Activated CD4-positive, CD25-positive, alpha-beta regulatory T cell treated with anti-CD3 and anti-CD28 coated beads, Interleukin-2, amount 50 U/mL, for 24 hours (primary cell): ENCODE data around the gene PLEKHG5.
"Not testable (repeated sequence)": the region's sequence is repeated elsewhere in the genome, so short reads cannot be mapped to it uniquely, and the experiment has no call there.

ENCODE experiments used
- ATAC-seq, 2 donors: fragments of 150-1000 bp; cut with Tn5 transposase; one replicate each; pipeline ENCODE4 v1.10.0; 2021; ENCODE audit warnings: mild to moderate bottlenecking in 1 of 2, moderate library complexity in 1 of 2

The PLEKHG5 gene

DNA sequence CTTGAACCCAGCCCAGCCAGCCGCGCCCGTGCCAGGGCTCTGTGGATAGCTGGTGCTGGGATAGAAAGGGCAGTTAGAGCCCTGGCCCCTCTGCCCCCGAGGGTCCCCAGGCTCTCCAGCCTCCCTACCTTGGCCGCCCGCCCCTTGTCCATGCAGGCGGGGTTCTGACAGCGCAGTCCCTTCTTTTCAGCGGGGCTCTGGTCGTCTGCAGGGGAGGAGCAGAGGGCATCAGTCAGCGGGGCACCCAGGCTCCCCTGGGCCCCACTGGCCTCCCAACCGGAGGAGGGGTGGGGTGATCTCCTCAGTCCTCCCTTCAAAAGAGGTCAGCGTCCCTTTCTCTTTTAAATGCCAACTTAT is 4.9 kb upstream of the PLEKHG5 start:
- no peak for ATAC-seq

DNA sequence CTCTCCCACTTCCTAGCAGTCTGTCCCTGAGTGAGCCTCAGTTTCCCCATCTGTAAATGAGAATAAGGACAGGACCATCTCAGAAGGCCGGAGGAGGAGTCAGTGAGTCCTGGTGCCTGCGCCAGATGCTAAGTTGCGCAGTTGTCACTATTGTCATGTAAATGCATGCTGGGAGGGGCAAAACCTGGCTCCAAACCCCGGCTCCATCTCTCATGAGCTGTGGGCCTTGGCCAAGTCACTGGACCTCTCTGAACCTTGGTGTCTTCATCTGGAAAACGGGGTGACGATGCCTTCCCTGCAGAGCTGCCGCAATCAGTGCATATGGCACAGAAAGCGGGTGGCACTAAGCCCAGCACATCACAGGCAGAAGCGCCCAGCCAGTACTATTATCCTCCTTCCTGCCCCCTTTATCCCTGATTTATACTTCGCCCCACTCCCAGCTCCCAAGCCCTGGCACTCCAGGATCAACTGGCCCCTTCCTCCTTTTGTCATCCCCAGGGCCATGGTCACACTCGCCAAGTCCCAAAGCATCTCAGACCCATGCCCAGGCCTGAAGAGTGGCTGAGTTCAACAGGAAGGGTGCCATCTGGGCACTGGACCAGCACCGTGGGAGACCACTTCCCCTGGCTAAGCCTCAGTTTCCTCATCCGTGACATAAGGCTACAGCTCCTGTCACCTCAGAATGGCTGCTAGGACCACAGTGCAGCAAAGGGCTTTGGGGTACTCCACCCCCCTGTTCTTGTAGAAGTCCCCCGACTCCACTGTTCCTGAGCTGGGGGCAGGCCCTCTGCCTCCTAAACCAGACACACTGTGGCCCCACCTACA is 4.3 kb upstream of the PLEKHG5 start:
- no peak for ATAC-seq

DNA sequence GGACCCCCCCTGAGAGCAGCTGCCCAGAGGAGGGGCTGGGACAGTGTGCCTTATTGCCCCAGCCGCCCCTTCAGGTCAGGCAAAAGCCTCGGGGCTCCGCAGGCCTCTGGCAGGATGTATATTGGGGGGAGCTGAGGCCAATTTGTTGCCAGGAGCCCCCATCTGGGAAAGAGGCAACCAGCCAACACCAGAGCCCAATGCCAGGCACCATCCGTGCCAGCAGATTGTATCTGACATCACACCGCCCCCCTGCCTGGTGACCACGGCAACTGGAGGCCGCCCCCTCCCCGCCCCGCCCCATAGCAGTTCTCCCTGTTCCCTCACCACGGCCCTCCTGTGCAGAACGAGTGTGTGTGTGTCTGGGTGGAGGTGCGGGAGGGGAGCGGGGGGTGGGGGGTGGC is 3.6 kb upstream of the PLEKHG5 start:
- ATAC-seq: no peak

DNA sequence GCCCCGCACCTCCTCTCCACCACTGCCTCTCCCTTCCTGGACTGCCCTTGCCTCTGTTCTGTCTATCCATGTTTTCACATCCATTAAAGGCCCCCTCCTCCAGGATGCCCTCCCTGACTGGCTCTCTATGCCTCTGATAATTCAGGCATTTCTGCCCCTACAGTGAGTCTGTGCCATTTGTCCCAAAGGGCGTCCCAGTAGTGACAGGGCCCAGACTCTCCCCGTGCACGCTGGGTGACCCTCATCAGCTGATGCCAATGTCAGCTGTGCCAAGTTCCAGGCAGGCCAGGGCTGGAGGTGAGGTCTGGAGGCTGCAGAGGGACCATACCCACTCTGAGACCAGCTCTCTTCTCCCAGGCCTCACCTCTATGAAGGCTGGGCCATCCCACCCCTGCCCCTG is 3.2 kb upstream of the PLEKHG5 start:
- ATAC-seq: no peak

DNA sequence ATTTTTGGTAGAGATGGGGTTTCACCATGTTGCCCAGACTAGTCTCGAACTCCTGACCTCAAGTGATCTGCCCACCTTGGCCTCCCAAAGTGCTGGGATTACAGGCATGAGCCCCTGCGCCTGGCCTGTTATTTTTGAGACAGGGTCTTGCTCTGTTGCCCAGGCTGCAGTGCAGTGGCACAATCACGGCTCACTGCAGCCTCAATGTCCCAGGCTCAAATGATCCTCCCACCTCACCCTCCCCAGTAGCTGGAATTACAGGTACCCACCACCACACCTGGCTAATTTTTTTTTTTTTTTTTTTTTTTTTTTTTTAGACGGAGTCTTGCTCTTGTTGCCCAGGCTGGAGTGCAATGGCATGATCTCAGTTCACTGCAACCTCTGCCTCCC is 2.4 kb upstream of the PLEKHG5 start:
- ATAC-seq: not testable (repeated sequence)

DNA sequence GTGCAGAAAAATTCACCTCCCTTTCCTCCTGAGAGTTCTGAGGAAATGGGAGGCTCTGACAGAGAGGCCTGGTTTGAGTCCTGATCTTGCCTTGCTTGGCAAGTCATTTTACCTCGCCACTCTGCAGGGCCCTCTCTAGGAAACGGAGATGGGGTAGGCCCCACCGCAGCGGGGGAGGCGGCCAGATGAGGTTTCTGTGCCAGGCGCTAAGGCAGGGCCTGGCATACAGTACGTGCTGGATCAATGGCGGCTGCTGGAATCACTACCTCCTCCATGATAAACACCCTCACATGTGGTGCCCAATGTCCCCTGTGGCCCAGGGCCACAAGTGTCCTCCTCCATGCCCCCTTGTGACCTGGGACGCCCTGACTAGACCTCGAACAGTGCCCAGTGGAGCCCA is 499 bp upstream of the PLEKHG5 start:
- no peak for ATAC-seq

DNA sequence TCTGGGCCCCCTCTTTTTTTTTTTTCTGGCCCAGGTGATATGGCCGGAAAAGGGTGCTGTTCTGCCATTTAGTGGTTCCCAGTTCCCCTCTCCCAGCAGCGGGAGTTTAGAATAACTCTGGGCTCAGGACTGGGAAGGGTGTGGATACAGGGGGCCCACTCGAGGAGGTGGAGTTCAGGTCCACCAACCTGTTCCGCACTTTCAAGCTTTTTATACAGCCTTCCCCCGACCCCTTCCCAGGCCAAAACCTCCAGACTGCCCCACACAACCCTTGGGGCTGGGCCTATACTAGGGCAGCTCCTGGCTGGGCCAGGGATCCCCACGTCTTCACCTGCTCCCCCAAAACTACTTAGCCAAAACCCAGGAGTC is 402 bp downstream of the PLEKHG5 start:
- ATAC-seq: no peak

DNA sequence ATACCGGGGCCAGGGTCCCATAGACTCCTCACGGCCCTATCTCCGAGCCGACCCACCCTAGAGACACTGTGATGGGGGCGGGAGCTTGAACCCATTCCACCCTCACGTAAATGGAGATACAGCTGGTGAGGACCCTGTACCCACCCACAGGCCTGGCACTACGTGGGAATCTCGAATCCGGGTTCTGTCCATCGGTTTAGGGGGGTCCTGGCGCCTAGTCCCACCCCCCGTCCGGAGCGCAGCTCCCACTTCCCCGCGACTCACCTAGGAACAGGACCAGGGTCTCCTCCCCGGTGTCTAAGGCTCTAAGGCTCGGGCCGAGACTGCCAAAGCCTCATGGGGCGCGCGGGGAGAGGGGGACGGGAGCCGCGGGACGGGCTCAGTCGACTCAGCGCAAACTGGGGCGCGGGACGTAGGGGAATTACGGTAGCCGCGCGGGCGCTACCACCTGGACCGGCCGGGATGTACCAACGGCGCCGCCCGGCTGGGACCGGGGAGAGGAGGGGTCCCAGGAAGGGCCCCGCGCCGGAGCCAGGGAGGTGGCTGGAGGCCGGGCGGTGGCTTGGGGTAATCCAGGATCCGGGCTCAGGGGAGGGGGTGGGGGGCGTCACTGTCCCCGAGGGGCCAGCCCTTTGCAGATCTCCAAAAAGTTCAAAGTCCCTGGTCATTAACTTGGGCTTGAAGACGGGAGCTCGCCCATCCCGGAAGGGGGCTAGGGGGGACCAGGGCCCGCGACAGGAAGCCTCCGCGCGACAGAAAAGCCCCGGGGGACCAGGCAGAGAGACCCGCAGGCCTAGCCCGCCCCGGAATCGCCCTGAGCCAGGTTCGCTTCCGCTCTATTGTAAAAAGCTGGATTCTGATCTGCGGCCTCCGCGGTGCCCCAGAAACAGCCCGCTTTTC is 1.0 kb downstream of the PLEKHG5 start:
- peak; percentile 59 to 69 for ATAC-seq

DNA sequence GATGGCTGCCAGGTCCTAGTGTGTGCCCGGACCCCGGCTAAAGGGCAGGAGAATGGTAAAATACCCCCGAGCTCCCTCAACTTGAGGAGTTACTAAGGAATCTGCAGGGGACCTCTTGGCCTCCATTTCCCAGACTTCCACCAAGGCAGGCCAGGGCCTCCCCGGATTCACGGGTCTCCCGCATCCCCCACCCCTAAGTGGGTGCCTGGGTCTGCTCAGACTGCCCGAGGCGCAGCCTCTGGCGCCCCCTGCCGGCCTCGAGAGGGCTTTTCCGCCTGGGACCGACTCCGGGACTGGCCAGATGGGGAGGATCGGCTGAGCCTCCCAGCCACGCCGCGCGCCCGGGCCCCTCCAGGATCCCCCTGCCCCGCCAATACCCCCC is 1.7 kb downstream of the PLEKHG5 start:
- ATAC-seq: peak; percentile 73 to 76

DNA sequence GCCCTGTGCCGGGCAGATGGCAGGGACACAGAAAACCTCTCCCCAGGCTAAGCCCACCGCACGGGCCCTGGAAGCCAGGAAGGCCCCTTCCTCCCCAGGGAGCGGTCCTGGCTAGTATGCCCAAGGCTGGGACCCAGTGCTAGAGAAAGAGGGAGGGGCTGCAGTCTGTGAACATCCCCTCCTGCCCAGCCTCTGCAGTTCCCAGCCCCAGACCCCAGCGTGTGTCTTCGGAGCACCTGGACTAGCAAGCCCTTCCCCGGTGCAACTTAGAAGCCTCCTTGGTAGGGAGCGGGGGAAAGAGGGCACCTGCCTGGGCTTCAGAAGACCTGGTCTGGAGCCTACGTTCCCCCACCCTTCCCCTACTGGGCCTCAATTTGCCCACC is 2.1 kb downstream of the PLEKHG5 start:
- ATAC-seq: no peak

DNA sequence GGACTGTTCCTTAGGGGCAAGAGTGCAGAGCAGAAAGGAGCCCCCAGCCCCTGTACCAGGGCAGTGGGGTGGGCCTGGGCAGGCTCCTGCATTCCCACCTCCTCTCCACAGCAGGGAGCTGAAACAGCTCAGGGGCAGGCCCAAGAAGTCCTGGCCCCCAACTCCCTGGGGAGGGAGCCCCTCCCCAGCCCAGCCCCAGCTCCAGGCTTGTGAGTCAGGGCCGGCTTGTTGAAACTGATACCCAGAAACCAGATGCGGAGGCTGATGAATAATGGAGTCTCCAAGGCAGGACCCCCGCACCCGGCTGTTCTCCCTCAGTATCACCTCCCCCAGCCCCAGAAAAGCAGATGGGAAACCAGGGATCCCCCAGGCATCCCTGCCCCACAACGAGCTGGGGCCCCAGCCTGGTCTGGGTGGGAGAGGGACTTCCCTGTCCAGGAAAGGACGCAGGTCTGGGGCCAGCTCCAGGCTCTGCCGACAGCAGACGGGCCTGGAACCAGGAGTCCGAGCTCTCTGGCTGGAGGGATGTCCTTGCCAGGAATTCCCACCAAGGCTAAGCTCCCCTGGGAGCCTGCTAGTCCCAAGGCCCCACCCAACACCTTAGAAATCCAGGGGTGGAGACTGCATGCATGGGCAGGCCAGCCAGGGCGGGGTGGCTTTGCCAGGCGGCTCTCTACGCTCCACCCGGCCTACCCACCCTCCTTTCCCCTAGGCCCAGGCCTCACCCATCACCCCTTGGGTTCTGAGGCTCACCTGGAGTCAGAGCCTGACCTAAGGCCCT is 2.7 kb downstream of the PLEKHG5 start:
- no peak for ATAC-seq

DNA sequence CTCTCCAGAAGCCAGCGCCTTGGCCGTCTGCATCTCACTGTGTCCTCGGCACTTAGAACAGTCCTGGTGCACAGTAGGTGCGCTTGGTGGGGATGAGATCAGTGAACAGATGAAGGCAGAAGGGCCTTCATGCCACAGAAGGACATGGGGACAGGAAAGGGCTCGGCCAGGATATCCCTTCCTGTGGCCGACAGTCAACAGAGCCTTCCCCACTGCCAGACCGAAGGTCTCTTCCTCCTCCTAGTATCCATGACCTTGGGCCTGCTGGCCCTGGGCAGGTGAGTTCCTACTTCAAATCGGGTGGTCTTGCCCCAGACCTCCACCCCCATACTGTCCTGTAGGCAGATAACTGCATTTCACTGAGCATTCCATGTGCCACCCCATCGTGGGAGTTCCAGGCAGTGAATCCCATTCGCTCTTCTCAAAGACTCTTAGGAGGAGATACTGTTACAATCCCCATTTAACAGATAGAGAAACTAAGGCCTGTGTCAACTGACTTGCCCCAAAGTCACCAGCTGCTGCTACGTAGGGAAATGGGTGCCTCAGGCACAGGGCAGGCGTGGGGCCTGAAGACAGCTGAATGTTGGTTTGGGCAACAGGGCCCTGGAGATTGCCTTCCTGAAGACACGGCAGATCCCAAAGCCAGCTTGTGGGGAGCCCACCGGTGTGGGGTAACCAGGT is 3.5 kb downstream of the PLEKHG5 start:
- no peak for ATAC-seq

DNA sequence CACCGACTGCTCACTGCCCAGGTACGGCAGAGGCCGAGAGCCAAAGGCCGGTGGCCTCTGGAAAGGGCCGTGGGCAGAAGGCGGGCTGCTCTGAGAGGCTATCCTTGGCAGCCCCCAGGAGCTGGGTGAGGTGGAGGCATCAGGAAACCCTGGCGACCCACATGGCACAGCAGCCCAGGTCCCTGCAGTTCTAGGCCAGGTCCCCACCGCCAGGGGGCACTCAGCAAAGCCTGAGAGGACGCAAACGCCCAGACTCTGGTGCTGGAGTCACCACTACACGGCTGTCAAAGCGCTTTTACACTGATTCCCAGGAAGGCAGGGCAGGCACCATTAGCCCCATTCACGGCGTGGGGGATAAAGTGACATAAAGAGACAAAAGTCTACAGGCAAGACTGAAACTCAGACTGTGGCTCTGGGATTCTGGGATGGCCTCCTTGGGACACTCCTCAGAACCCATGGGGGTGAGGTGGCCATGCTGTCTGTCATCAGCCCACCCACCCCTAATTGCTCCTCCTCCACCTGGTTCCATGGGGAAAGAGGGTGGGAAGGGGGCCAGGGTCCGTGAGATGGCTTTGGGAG is 4.9 kb downstream of the PLEKHG5 start:
- ATAC-seq: peak; percentile 78 to 81

DNA sequence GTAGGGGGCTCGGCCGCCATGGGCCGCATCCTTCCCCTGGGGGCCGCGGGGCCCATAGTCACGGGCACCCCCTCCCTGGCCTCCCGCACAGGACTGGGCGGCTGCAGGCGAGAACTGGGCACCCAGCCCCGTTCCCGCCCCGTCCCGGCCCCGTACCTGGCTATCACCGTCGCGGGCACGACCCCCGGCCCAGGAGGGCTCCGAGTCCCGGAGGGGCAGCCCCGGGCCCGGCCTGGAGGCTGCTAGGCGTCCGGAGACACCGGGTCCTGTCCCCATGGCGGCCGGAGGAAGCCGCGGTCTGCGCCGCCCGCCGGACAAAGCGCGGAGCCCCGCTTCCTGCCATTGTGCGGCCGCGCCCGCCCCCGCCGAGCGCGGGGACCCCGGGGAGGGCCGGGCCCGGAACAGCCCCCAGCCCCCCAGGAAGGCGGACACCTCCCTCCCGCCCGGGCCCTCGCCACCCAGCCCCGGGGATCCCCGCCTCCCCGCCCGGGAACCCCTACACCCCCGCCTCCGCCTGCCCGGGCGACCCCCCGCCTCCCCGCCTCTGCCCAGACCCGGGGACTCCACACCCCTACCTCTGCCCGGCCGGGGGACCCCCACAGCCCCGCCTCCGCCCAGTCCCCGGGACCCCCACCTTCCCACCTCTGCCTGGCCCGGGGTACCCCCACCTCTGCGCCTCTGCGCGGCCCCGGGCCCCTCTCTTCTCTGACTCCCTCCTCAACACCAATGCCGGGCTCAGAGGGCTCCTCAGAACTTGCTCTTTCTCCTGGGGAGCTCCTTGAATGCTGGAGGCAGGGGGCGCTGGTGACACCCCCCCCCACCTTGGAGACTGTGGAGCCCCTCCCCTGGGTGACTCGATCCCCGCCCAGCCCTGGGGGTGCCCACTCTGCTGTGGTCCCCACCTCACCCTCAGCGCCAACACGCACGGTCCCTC is 6.0 kb downstream of the PLEKHG5 start:
- ATAC-seq: no peak

DNA sequence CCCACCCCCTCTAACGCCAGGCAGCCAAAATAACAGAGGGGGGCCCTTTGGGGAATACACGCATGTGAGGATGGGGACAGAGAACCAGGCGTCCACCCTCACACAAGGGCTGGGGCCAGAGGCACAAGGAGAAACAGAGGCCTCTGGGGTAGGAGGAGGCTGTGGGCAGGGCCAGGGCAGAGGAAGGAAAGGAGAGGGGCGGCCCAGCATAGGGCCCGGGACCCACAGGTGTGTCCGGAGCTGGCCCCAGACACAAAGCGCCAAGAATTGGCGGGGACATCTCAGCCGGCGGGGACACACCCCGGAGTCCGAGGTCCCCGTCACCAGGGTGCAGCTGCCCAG is 6.7 kb downstream of the PLEKHG5 start:
- no peak for ATAC-seq

DNA sequence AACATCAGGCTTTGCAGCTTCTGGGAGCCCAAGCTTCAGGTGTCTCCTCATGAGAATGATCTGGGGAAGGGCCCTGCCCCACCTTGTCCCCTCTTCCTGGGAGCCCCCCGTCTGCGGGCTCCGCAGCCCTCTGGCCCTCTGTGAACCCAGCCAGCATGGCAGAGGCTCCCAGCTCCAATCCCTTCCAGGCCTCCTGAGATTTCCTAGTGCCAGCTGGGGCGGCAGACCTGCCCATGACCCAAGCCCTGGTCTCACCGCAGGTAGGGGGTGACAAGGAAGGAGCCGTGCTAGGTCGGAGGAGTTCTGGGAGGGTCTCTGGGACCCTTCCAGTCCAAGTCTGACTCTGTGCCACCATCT is 7.7 kb downstream of the PLEKHG5 start:
- no peak for ATAC-seq

DNA sequence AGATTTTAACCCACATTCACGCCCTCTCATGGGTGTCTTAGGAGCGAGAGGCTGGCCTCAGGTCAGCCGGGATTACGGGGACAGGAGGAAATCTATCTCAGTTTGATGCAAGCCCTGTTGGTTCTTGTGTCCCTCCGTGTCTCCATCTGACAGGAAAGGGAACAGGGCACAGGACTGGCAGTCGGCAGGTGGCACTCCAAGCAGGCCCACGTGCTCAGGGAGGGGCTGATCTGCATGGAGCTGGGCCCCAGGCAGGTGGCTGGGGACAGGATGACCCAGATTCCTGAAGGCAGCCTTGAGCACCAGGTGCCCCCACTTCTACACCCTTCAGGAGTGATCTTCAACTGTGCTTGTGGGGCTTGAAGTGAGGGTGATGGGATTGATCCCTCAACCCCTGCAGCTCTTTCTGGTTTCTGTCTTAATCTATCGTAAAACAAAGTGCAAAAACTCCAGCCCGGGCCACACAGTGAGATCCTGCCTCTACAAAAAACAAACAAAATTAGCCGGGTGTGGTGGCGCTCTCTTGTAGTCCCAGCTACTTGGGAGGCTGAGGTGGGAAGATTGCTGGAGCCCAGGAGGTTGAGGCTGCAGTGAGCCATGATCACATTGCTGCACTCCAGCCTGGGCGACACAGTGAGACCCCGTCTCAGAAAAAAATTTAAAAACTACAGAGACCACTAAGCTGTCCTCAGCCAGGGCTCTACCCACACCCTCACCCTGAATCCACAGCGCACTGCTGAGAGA is 8.3 kb downstream of the PLEKHG5 start:
- ATAC-seq: no peak

DNA sequence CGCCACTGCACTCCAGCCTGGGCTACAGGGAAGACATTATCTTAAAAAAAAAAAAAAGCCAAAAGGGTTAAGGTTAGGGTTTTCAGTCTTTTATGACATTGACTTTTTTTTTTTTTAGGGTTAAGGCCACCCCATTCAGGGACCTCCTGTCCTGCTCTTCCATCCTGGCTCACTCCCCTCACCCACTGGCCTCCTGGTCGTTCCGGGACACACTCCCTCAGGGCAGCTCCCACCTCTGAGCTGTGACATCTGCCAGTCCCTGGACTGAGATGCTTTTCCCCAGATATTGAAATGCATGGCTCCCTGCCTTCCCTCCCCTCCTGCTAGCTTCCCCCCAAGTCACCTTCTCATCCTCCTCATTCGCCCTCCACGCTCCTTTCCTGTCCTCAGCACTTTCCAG is 9.6 kb downstream of the PLEKHG5 start:
- no peak for ATAC-seq

DNA sequence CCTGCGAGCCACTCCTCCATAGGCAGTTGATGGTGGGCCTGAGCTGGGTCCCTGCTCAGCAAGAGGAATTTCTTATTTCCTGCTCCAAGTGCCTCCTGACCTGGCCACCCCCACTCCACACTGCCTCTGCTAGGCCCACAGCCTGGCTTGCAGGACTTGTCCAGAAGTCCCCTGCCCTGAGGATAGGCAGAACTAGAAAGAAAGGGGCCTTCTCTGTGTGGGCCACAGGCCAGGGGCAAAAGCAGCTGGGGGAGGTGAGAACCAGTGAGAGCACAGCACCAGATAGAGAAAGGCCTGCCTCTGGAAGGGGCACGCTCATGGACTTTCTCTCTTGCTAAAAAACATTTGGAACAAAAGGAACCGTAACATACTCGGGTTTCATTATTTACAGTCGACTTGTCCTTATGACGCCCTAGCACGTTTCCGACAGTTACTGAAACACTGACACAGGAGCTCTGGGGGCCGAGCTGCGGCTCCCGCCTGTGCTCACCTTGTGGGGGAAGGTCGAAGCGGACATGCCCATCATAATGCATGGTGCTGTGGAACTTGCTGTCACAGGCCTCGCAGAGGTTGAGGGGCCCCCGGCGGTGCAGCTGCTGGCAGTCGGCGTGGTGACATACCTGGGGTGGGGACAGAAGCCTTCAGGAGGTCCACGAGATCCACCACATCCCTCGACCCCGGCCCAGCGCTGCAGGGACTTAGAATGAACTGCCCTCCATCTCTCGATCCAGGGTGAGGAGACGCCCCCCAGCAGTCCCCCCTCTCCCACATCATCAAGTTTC is 14.2 kb downstream of the PLEKHG5 start:
- no peak for ATAC-seq

DNA sequence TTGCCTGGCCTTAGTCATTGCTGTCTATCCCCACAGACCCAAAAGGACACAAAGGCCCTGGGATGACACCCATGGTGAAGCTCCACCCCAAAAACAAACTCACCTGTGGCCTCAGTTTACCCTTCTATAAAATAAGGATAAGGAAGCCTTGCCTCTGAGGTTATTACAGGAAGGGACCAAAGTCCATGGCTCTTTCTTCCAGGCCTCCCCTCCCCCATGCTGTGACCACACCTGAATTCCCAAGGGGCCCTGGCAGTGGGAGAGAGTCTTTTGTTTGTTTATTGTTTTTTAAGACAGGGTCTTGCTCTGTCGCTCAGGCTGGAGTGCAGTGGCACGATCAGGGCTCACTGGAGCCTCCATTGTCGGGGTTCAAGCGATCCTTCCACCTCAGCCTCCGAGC is 15.0 kb downstream of the PLEKHG5 start:
- no peak for ATAC-seq
